Measurements from ENCODE around the gene B3GALT5. TPM values are rescaled to one million over a fixed set of nuclear protein-coding genes. Genes with fewer than 3 reads are reported as not detected.

The B3GALT5 gene
- polyA plus RNA-seq, 1 donor (not counting 4 experiments of a cell fraction or from before 2014, with no cell fraction given): not detected

- H3K9ac ChIP-seq (ENCODE audit: control insufficient read depth, extremely low read depth, insufficient read depth, low read length): no peak overlapping the region
- H4K20me1 ChIP-seq (ENCODE audit: control insufficient read depth, extremely low read depth, insufficient read depth, low read length): no peaks in the 10 kb centered on the region
- H3K36me3 ChIP-seq (ENCODE audit: control insufficient read depth in 2 of 2, extremely low read depth in 1 of 2, insufficient read depth in 2 of 2, low read length in 2 of 2): no peaks in the 10 kb centered on the region
- no peak overlapping the region for H3K4me2 ChIP-seq (ENCODE audit: control insufficient read depth, extremely low read depth, insufficient read depth, low read depth, low read length)
- H3K4me3 ChIP-seq (ENCODE audit: control insufficient read depth in 2 of 3, extremely low read depth in 1 of 3, insufficient read depth in 2 of 3, low read depth in 1 of 3, low read length in 3 of 3): no peak overlapping the region
- H3K27me3 ChIP-seq (ENCODE audit: control insufficient read depth, extremely low read depth, insufficient read depth, low read length): no peaks in the 10 kb centered on the region
- H3K4me1 ChIP-seq (ENCODE audit: control insufficient read depth, extremely low read depth, insufficient read depth, low read length): no peaks in the 10 kb centered on the region
- DNase-seq (ENCODE audit: low read depth, low spot score) (no peak), FAIRE-seq (no peak)
- no peaks in the 10 kb centered on the region for H3K9me1 ChIP-seq (ENCODE audit: control insufficient read depth, extremely low read depth, insufficient read depth, low read length)
- dilution Hi-C loops (cut with MboI; ENCODE audit: extremely low pct_ligation_motif_present, low sequenced_read_pairs): loop anchor here (25.0 kb wide), 1 partner anchor 204 kb away; no protein-coding TSS in a partner anchor
- TF ChIP-seq CTCF (optimal IDR thresholded peaks at IDR 0.05 in 1 of 3, IDR thresholded peaks at IDR 0.05 in 1 of 3, conservative IDR thresholded peaks at IDR 0.05 in 1 of 3; ENCODE audit: extremely low read depth in 1 of 3, insufficient read depth in 2 of 3, low read length in 3 of 3) (peak in 2 of 3 experiments; percentile 29 to 46), EZH2 (IDR thresholded peaks at IDR 0.05; ENCODE audit: low read length) (no peak)
- H3K79me2 ChIP-seq (ENCODE audit: control insufficient read depth, insufficient read depth, low read length): no peaks in the 10 kb centered on the region
- H2AFZ ChIP-seq (ENCODE audit: control insufficient read depth, low read length): no peak overlapping the region
- H3K9me3 ChIP-seq (ENCODE audit: control insufficient read depth, low read depth, low read length): peaks cover 3% of the 10 kb centered on the region
- no peak overlapping the region for H3K27ac ChIP-seq (ENCODE audit: control insufficient read depth, insufficient read depth, low read length)
Observed at GRCh38 chr21:39715804-39716397, 103.2 kb downstream of the B3GALT5 start.

GRCh38 chr21:39720126-39720778 lies 107.5 kb downstream of the B3GALT5 start:
- dilution Hi-C loops (cut with MboI; ENCODE audit: extremely low pct_ligation_motif_present, low sequenced_read_pairs): loop anchor here (25.0 kb wide), 1 partner anchor 208 kb away; no protein-coding TSS in a partner anchor
- Histone ChIP-seq H3K4me2 (ENCODE audit: control insufficient read depth, extremely low read depth, insufficient read depth, low read depth, low read length) (no peak overlapping the region), H3K9ac (ENCODE audit: control insufficient read depth, extremely low read depth, insufficient read depth, low read length) (no peak overlapping the region), H3K79me2 (ENCODE audit: control insufficient read depth, insufficient read depth, low read length) (no peaks in the 10 kb centered on the region), H3K4me1 (ENCODE audit: control insufficient read depth, extremely low read depth, insufficient read depth, low read length) (no peaks in the 10 kb centered on the region), H4K20me1 (ENCODE audit: control insufficient read depth, extremely low read depth, insufficient read depth, low read length) (no peaks in the 10 kb centered on the region), H2AFZ (ENCODE audit: control insufficient read depth, low read length) (no peak overlapping the region), H3K9me3 (ENCODE audit: control insufficient read depth, low read depth, low read length) (peaks cover 2% of the 10 kb centered on the region), H3K36me3 (ENCODE audit: control insufficient read depth in 2 of 2, extremely low read depth in 1 of 2, insufficient read depth in 2 of 2, low read length in 2 of 2) (no peaks in the 10 kb centered on the region), H3K27ac (ENCODE audit: control insufficient read depth, insufficient read depth, low read length) (no peak overlapping the region), H3K4me3 (ENCODE audit: control insufficient read depth in 2 of 3, extremely low read depth in 1 of 3, insufficient read depth in 2 of 3, low read depth in 1 of 3, low read length in 3 of 3) (no peak overlapping the region), H3K9me1 (ENCODE audit: control insufficient read depth, extremely low read depth, insufficient read depth, low read length) (no peaks in the 10 kb centered on the region), H3K27me3 (ENCODE audit: control insufficient read depth, extremely low read depth, insufficient read depth, low read length) (no peaks in the 10 kb centered on the region)
- FAIRE-seq (no peak), DNase-seq (ENCODE audit: low read depth, low spot score) (no peak)
- TF ChIP-seq EZH2 (IDR thresholded peaks at IDR 0.05; ENCODE audit: low read length): no peak
- no peak for TF ChIP-seq CTCF (optimal IDR thresholded peaks at IDR 0.05 in 1 of 3, IDR thresholded peaks at IDR 0.05 in 1 of 3, conservative IDR thresholded peaks at IDR 0.05 in 1 of 3; ENCODE audit: extremely low read depth in 1 of 3, insufficient read depth in 2 of 3, low read length in 3 of 3)
